T-helper 22 cell (primary cell): ENCODE data around the gene KLHL26.

ENCODE experiments used
- DNase-seq: peaks from one replicate; pipeline ENCODE4 v3.0.0-alpha.2; 2020; ENCODE audit warnings: low read depth

Gene KLHL26

DNA sequence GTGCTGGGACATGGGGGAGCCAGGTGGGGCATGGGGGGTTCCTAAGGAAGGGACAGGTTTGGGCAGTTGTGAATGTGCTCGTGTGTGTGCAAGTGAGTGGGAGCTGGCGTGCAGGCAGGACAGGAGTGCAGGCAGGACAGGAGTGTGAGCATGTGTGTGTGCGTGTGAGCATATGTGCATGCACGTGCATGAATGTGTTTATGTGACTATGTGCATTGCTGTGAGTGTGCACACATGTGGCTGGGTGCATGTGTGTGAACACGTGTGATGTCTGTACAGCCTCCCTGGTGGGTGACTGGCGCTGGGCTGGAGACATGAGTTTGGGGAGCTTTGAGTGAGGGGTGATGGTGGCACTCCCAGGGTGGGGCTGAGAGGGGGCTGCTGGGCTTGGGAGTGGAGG, 80.0 kb downstream of the KLHL26 start:
- no peak for DNase-seq

DNA sequence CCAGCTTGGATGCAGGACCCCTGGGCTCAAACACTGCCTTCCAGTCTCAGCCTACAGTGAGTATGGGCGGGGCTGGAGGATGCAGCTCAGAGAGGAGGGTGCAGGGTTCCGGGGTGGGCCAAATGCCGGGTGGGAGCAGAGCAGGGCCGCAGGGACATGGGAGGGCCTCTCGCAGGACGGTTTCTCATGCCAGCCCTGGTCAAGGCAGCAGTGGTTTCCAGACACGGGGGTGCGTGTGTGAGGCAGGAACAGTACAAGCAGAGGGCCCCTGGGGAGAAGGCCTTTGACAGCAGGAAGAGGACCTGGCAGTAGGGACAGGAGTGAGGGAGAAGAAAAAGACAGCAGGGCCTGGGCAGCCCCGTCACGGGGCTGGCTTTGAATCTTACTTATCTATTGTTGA, 80.8 kb downstream of the KLHL26 start:
- DNase-seq = no peak

DNA sequence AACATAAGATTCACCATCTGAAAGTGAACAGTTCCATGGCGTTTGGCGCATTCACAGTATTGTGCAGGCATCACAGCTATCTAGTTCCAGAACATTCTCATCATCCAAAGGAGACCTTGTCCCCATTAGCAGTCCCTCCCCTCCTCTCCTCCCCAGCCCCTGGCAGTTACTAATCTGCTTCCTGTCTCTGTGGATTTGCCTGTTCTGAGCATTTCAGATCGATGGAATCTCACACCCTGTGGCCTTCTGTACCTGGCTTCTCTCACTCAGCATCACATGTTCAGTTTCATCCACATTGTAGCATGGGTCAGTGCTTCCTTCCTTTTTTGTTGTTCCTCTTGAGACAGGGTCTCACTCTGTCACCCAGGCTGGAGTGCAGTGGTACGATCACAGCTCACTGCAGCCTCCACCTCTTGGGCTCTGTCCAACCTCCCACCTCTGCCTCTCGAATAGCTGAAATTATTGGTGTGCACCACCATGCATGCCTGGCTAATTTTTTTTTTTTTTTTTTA, 81.2 kb downstream of the KLHL26 start:
- no peak for DNase-seq

DNA sequence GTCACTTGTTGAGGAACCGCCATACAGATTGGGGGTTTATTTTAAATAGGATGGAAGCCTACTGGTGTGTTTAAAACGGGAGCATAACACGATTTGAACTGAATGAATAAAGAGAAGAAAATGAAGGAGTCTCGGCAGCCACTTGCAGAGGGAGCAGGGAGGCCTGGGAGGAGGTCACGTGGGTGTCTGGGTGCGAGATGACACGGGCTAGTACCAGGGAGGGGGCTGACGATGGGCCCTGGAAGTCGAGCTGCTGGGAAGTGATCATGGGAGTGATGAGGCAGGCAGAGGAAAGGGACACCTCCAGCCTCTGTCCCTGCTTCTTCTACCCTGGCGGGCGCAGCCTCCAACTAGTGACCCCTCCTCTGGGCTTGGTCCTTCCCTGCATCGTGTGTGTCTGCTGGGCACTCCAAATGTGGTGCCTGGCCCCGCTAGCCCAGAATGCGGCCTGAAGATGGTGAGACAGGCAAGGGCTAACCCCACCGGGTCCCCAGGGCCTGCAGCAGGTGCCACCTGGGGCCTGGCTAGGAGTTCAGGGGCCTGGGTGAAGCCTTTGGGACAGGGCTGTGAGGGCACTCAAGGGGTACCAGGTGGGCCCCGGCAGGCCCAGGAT, 82.1 kb downstream of the KLHL26 start:
- DNase-seq = no peak

DNA sequence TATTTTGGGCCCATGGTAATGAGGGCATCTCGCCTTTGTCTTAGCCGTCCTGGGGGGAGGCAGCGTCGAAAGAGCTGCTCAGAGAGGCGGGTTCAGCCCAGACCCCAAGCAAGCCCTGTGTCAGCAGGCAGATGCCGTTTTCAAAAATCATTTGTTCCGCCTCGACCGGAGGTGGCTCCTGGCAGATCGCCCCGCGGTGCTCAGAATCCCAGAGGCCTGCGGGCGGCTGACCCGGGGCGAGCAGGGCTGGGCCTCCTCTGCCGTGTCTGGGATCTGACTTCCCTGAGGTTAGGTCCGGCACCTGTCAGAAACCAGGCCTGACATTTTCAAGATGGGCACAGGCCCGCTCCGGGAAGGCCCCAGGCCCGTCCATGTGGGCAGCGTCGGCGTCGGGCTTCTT, 82.7 kb downstream of the KLHL26 start:
- no peak for DNase-seq
